Stimulated activated CD8-positive, alpha-beta memory T cell treated with anti-CD3 and anti-CD28 coated beads, Interleukin-7, amount 100 ng/mL, for 48 hours (primary cell): ENCODE results near the gene CNPPD1.

Source experiments
- DNase-seq, 2 donors: peaks; one replicate each; pipeline ENCODE4 v3.0.0-alpha.2; 2020; ENCODE audit warnings: low read depth in 1 of 2; ENCODE audit errors: extremely low read depth in 1 of 2

The CNPPD1 gene

GRCh38 chr2:219123356-219124135 lies 53.2 kb downstream of the CNPPD1 start:
- no peak for DNase-seq

GRCh38 chr2:219122202-219122980 lies 54.3 kb downstream of the CNPPD1 start:
- no peak for DNase-seq
